BE2C (cell line): ENCODE data around the gene CKS2.
A peak's percentile ranks its signal among the peaks of the same experiment; 100 is the strongest.

Source experiments
- DNase-seq: peaks from one replicate; pipeline ENCODE4 v3.0.0-alpha.2; 2020
- H3K27me3 ChIP-seq: fragments of 250-450 bp; sonication (Bioruptor Pico); 2 replicates; pipeline ENCODE4 v1.5.1; 2020; ENCODE audit warnings: mild to moderate bottlenecking
- H3K36me3 ChIP-seq: fragments of 250-450 bp; sonication (Bioruptor Pico); 2 replicates; pipeline ENCODE4 v1.5.1; 2020; ENCODE audit warnings: mild to moderate bottlenecking
- H3K4me1 ChIP-seq: fragments of 250-450 bp; sonication (Bioruptor Pico); 2 replicates; pipeline ENCODE4 v1.5.1; 2020
- H3K4me3 ChIP-seq: 2 replicates; pipeline ENCODE4 v1.5.1; 2011; ENCODE audit warnings: low read depth, low read length
- H3K9me3 ChIP-seq: fragments of 250-450 bp; sonication (Bioruptor Pico); 2 replicates; pipeline ENCODE4 v1.5.1; 2020
- TF ChIP-seq, protein P1 (sequence below): IDR thresholded peaks from 2 replicates; pipeline ENCODE4 v1.5.1; 2012; ENCODE audit warnings: mild to moderate bottlenecking, low read depth, low read length

The CKS2 gene

DNA sequence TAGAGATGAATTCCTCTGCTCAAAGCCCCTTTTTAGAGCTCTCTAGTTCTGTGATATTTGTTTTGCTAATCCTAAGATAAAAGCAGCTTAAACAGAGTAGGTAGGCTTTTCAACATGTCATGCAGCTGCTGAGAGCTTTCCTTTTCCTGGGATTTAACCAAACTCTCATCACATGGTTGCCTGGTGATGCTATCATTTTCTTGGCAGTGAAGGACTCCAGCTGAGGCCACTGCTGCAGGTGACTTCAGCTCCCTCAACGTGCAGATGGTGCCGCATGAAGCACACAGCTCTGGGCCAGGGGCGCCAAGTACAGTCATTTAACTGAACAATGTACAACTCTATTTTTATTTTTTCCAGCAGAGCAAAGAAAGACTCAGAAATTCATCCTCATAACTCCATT lies 49.5 kb downstream of the CKS2 start:
- peak; percentile 59 for DNase-seq
- H3K4me3 ChIP-seq: no peak overlapping the region
- H3K4me1 ChIP-seq: peaks cover 26% of the 10 kb centered on the region

DNA sequence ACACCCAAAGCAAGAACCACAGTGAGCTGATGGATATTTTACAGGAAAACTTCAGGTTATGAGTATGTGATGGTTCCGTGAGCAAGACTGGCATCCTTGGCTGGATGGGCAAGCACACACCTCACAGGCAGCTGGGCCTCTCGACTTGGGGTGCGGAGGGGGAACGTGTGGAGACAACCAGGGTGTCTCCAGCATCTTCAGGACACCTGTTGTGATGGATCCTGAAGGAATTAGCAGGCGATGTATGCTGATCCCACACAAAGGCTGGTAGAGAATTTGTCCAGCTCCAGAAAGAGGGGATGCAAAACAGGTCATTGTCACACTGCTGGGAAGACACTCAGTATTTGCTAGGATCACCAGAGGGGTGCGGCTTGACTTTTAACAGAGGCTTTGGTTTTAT lies 50.0 kb downstream of the CKS2 start:
- Histone ChIP-seq H3K27me3 (no peaks in the 10 kb centered on the region), H3K36me3 (peaks cover 40% of the 10 kb centered on the region), H3K4me1 (peaks cover 26% of the 10 kb centered on the region), H3K9me3 (no peaks in the 10 kb centered on the region), H3K4me3 (no peak overlapping the region)
- TF ChIP-seq, protein P1, sequence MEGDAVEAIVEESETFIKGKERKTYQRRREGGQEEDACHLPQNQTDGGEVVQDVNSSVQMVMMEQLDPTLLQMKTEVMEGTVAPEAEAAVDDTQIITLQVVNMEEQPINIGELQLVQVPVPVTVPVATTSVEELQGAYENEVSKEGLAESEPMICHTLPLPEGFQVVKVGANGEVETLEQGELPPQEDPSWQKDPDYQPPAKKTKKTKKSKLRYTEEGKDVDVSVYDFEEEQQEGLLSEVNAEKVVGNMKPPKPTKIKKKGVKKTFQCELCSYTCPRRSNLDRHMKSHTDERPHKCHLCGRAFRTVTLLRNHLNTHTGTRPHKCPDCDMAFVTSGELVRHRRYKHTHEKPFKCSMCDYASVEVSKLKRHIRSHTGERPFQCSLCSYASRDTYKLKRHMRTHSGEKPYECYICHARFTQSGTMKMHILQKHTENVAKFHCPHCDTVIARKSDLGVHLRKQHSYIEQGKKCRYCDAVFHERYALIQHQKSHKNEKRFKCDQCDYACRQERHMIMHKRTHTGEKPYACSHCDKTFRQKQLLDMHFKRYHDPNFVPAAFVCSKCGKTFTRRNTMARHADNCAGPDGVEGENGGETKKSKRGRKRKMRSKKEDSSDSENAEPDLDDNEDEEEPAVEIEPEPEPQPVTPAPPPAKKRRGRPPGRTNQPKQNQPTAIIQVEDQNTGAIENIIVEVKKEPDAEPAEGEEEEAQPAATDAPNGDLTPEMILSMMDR: no peak
- DNase-seq: no peak

More for the DNA sequence above, 49.5 kb downstream of the CKS2 start:
- no peaks in the 10 kb centered on the region for H3K9me3 ChIP-seq
- no peaks in the 10 kb centered on the region for H3K27me3 ChIP-seq
- peaks cover 45% of the 10 kb centered on the region for H3K36me3 ChIP-seq
- TF ChIP-seq, protein P1: no peak

DNA sequence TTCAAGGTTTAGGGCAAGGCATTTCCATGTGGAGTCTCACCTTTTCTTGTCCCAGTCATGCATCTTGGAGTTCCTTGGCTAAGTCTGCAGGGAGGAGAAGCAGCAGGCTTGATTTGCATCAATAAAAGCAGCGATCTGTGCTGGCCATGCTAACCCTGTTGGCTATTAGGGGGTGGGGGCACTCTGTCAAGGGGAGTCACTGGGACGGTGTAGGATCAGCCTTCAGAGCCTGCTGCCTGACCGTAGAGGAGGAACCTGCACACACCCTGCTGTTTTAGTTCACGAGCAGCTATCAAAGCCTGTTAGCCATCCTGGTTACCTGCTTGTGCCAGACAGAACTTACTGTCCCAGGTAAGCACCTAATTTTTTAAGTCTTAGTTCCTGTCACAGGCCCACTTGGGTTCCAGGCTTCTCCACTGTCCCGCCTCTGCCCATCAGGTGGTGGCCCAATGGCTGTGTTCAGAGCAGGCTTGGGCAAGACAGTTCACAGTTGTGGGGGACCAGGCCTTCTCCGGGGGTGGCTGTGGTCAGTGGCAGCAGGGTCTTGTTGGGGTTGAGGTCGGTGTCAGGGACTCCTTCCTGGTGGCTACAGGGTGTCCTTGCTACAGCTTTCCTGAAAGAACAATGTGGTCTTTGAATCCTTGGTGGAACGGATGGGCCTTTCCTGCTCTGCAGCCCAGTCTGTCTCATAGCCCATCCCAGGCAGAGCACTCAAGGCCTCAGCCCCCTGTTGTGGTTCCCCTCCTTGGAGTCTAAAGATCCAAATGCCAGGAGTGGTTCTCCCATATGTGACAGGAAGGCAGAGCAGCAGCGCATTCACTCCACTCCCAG lies 51.0 kb downstream of the CKS2 start:
- H3K9me3 ChIP-seq: no peaks in the 10 kb centered on the region
- H3K4me3 ChIP-seq: no peak overlapping the region
- no peaks in the 10 kb centered on the region for H3K27me3 ChIP-seq
- H3K36me3 ChIP-seq: peaks cover 35% of the 10 kb centered on the region
- no peak for DNase-seq
- peaks cover 26% of the 10 kb centered on the region for H3K4me1 ChIP-seq
- TF ChIP-seq, protein P1: no peak

DNA sequence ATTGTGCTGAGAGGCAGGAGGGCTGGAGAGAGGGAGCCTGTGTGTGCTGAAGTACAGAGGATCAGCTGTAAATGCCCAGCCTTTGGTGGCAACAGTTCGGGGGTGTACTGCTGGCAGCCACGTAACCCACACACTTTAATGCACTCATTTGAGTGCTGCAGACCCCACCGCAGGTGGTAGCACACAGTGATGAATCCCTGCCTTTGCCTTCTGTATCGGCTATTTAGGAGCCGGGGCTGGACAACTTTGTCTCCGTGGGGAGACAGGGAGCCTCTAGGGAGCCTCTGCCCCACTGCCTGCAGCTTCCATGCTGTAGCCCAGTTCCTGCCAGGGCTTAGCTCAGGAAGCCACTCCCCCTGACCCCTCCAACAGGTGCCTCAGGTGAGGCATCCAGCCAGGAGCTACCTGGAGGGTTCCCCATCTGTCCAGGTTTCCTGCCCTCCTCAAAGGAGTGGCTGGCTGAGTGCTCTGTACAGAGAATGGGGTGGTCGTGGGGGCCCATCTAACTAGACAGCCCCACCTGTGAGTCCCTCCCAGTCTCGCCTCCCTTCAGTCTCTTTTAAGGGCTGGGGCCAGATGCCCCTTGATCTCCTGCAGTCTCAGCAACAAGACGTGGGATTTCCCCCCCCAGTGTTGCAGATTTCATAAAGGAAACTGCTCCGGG lies 51.8 kb downstream of the CKS2 start:
- TF ChIP-seq, protein P1: no peak
- H3K27me3 ChIP-seq: no peaks in the 10 kb centered on the region
- DNase-seq: no peak
- peaks cover 30% of the 10 kb centered on the region for H3K36me3 ChIP-seq
- peaks cover 26% of the 10 kb centered on the region for H3K4me1 ChIP-seq
- H3K9me3 ChIP-seq: no peaks in the 10 kb centered on the region
- no peak overlapping the region for H3K4me3 ChIP-seq

DNA sequence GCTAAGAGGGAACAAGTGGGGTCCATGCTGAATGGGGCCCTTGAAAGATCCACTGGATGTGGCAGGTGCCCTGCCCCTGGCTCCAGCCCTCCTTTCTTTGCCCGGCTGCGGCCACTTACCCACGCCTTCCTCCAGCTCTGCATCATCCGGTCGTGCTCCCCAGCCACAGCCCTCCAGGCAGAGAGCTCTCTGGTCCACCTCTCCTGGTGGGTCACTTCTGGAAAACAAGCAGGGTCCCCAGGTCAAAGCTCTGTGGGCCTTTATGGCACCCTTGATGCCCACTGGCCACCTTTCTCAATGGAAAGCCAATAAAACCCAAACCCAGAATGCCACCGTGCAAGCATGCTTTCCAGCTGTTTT lies 52.3 kb downstream of the CKS2 start:
- TF ChIP-seq, protein P1: no peak
- Histone ChIP-seq H3K36me3 (peaks cover 25% of the 10 kb centered on the region), H3K9me3 (no peaks in the 10 kb centered on the region), H3K27me3 (no peaks in the 10 kb centered on the region), H3K4me3 (no peak overlapping the region), H3K4me1 (peaks cover 25% of the 10 kb centered on the region)
- no peak for DNase-seq
